Measurements from ENCODE around the gene CX3CR1.
A peak's percentile ranks its signal among the peaks of the same experiment; 100 is the strongest.

Gene CX3CR1

GRCh38 chr3:39267631-39268548 is 11.9 kb downstream of the CX3CR1 start:
- no peak overlapping the region for H3K4me3 ChIP-seq (ENCODE audit: low read length)
- TF ChIP-seq ZNF274 (IDR thresholded peaks at IDR 0.05; ENCODE audit: low read depth, low read length), result no peak

GRCh38 chr3:39264053-39264452 is 15.8 kb downstream of the CX3CR1 start:
- H3K4me3 ChIP-seq (ENCODE audit: low read length), result no peak overlapping the region
- no peak for TF ChIP-seq ZNF274 (IDR thresholded peaks at IDR 0.05; ENCODE audit: low read depth, low read length)

- no peak for TF ChIP-seq ZNF274 (IDR thresholded peaks at IDR 0.05; ENCODE audit: low read depth, low read length)
- no peak overlapping the region for H3K4me3 ChIP-seq (ENCODE audit: low read length)
Measured at GRCh38 chr3:39263576-39263975, 16.3 kb downstream of the CX3CR1 start.

GRCh38 chr3:39262846-39263245 is 17.0 kb downstream of the CX3CR1 start:
- TF ChIP-seq ZNF274 (IDR thresholded peaks at IDR 0.05; ENCODE audit: low read depth, low read length), result no peak

GRCh38 chr3:39261726-39262125 is 18.1 kb downstream of the CX3CR1 start:
- no peak for TF ChIP-seq ZNF274 (IDR thresholded peaks at IDR 0.05; ENCODE audit: low read depth, low read length)
- H3K4me3 ChIP-seq (ENCODE audit: low read length), result no peak overlapping the region

More at GRCh38 chr3:39262846-39263245, 17.0 kb downstream of the CX3CR1 start:
- H3K4me3 ChIP-seq (ENCODE audit: low read length), result no peak overlapping the region

- no peak overlapping the region for H3K4me3 ChIP-seq (ENCODE audit: low read length)
- no peak for TF ChIP-seq ZNF274 (IDR thresholded peaks at IDR 0.05; ENCODE audit: low read depth, low read length)
Measured at GRCh38 chr3:39260957-39261356, 18.9 kb downstream of the CX3CR1 start.

- TF ChIP-seq ZNF274 (IDR thresholded peaks at IDR 0.05; ENCODE audit: low read depth, low read length), result no peak
- no peak overlapping the region for H3K4me3 ChIP-seq (ENCODE audit: low read length)
Measured at GRCh38 chr3:39260318-39260717, 19.5 kb downstream of the CX3CR1 start.

GRCh38 chr3:39255503-39256325 is 24.1 kb downstream of the CX3CR1 start:
- peak overlapping the region; percentile 34; the same call in 1 of the 2 replicates for H3K4me3 ChIP-seq (ENCODE audit: low read length)
- TF ChIP-seq ZNF274 (IDR thresholded peaks at IDR 0.05; ENCODE audit: low read depth, low read length), result no peak

GRCh38 chr3:39254806-39255449 is 24.9 kb downstream of the CX3CR1 start:
- H3K4me3 ChIP-seq (ENCODE audit: low read length), result peak overlapping the region; percentile 17; the same call in 1 of the 2 replicates

GRCh38 chr3:39251576-39251975 is 28.3 kb downstream of the CX3CR1 start:
- no peak overlapping the region for H3K4me3 ChIP-seq (ENCODE audit: low read length)
- no peak for TF ChIP-seq ZNF274 (IDR thresholded peaks at IDR 0.05; ENCODE audit: low read depth, low read length)

More at GRCh38 chr3:39254806-39255449, 24.9 kb downstream of the CX3CR1 start:
- no peak for TF ChIP-seq ZNF274 (IDR thresholded peaks at IDR 0.05; ENCODE audit: low read depth, low read length)

GRCh38 chr3:39250116-39250747 is 29.6 kb downstream of the CX3CR1 start:
- no peak for TF ChIP-seq ZNF274 (IDR thresholded peaks at IDR 0.05; ENCODE audit: low read depth, low read length)
- H3K4me3 ChIP-seq (ENCODE audit: low read length), result no peak overlapping the region

GRCh38 chr3:39249453-39250115 is 30.3 kb downstream of the CX3CR1 start:
- no peak for TF ChIP-seq ZNF274 (IDR thresholded peaks at IDR 0.05; ENCODE audit: low read depth, low read length)
- no peak overlapping the region for H3K4me3 ChIP-seq (ENCODE audit: low read length)

GRCh38 chr3:39241561-39241960 is 38.3 kb downstream of the CX3CR1 start:
- H3K4me3 ChIP-seq (ENCODE audit: low read length), result no peak overlapping the region
- no peak for TF ChIP-seq ZNF274 (IDR thresholded peaks at IDR 0.05; ENCODE audit: low read depth, low read length)
